NCI-H2029 treated with DMSO at 0.1 percent for 48 hours (cell line): ENCODE measurements around the gene NOC2L.

Source experiments
- DNase-seq: peaks from one replicate; lab custom pipeline; 2025; lab: John Stamatoyannopoulos, UW

Gene NOC2L

GRCh38 chr1:916173-917075 is 42.6 kb downstream of the NOC2L start:
- no peak for DNase-seq

- no peak for DNase-seq
These were observed 43.5 kb downstream of the NOC2L start for GRCh38 chr1:915295-916172.

GRCh38 chr1:914891-915280 is 44.2 kb downstream of the NOC2L start:
- no peak for DNase-seq

GRCh38 chr1:914131-914890 is 44.7 kb downstream of the NOC2L start:
- no peak for DNase-seq

GRCh38 chr1:913491-914130 is 45.4 kb downstream of the NOC2L start:
- DNase-seq, result no peak

GRCh38 chr1:912740-913301 is 46.2 kb downstream of the NOC2L start:
- DNase-seq, result no peak

GRCh38 chr1:911875-912739 is 46.9 kb downstream of the NOC2L start:
- no peak for DNase-seq

GRCh38 chr1:910881-911721 is 48.0 kb downstream of the NOC2L start:
- DNase-seq, result no peak

- DNase-seq, result no peak
These were observed 48.7 kb downstream of the NOC2L start for GRCh38 chr1:910311-910880.

- no peak for DNase-seq
These were observed 49.2 kb downstream of the NOC2L start for GRCh38 chr1:909861-910310.

- no peak for DNase-seq
These were observed 50.4 kb downstream of the NOC2L start for GRCh38 chr1:908661-909060.

GRCh38 chr1:907611-908451 is 51.2 kb downstream of the NOC2L start:
- DNase-seq, result no peak

GRCh38 chr1:906600-907420 is 52.2 kb downstream of the NOC2L start:
- DNase-seq, result no peak

- no peak for DNase-seq
These were observed 53.1 kb downstream of the NOC2L start for GRCh38 chr1:905811-906599.

GRCh38 chr1:905071-905749 is 53.8 kb downstream of the NOC2L start:
- DNase-seq, result no peak
